ENCODE data around the gene PABPN1L.

GRCh38 chr16:88841521-88842307, 24.7 kb downstream of the PABPN1L start:
- TF ChIP-seq CTCF (IDR thresholded peaks at IDR 0.05 in 8 of 11, conservative IDR thresholded peaks at IDR 0.05 in 3 of 11) (no peak), POLR2A (IDR thresholded peaks at IDR 0.05) (no peak)
